CD4-positive, alpha-beta T cell treated with Interferon alpha-2 for 1 hour (primary cell): ENCODE results near the gene NOP14.
"Not testable (repeated sequence)": the region's sequence is repeated elsewhere in the genome, so short reads cannot be mapped to it uniquely, and the experiment has no call there.

Experiments used
- DNase-seq, 2 donors: peaks; one replicate each; pipeline ENCODE4 v3.0.0-alpha.2; 2020 to 2022

NOP14 gene

DNA sequence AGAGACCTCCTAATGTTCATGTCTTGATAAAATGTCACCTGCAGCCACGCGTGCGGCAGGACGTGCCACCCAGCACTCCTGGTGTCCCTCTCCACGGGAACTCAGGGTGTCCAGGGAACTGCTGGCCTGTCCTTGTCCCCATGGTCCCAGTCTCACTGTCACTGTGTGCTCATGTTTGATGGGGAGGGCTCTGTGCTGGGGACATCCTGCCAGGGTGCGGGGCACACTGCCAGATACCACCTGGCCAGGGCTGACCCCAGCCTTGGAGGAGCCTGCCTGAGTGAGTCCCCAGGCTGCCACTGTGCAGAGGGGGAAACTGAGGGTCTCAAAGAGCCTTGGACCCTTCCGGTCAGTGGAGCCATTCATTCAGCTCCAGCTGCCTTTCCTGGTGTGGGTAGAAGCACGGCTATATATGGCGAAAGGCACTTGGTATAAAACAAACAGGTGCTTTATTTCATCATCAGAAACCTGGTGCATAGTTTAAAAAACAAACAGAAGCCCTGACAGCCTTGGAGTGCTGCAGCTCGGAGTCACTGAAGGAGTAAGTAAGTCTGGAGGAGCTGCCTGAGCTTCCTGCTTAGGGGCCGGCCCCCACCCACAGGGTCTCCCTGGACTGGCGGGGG is 33.0 kb downstream of the NOP14 start:
- DNase-seq, result no peak

DNA sequence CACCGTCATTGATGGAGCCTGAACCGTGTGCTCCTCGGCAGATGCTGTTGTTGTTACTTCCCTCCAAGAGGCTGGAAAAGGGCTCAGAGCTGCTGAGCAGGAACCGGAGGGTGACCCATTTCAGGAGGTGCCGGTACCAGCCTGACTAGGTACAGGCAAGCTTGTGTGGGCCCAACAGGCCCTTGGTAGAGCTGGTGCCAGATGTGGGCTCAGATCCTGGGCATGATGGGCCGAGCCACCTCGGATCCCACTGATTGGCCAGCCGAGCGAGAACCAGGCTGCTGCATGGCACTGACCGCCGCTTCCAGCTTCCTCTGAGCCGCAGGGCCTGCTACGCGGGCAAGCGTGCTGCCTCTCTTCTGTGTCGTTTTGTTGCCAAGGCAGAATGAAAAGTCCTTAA is 33.7 kb downstream of the NOP14 start:
- DNase-seq, result no peak

DNA sequence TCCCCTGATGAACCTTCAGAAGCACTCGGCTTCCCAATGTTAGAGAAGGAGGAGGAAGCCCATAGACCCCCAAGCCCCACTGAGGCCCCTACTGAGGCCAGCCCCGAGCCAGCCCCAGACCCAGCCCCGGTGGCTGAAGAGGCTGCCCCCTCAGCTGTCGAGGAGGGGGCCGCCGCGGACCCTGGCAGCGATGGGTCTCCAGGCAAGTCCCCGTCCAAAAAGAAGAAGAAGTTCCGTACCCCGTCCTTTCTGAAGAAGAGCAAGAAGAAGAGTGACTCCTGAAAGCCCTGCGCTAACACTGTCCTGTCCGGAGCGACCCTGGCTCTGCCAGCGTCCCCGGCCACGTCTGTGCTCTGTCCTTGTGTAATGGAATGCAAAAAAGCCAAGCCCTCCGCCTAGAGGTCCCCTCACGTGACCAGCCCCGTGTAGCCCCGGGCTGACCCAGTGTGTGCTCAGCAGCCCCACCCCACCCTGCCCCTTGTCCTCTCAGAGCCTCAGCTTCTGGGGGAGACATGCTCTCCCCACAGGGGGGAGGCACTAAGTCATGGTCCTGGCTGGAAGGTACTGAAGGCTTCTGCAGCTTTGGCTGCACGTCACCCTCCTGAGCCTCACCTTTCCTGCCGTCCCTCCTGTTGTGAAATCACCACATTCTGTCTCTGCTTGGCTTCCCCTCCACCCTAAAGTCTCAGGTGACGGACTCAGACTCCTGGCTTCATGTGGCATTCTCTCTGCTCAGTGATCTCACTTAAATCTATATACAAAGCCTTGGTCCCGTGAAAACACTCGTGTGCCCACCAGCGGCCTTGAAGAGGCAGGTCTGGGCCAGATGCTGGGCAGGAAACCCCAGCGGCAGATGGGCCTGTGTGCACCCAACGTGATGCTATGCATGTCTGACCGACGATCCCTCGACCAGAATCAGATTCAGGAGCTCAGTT is 34.7 kb downstream of the NOP14 start:
- no peak for DNase-seq

DNA sequence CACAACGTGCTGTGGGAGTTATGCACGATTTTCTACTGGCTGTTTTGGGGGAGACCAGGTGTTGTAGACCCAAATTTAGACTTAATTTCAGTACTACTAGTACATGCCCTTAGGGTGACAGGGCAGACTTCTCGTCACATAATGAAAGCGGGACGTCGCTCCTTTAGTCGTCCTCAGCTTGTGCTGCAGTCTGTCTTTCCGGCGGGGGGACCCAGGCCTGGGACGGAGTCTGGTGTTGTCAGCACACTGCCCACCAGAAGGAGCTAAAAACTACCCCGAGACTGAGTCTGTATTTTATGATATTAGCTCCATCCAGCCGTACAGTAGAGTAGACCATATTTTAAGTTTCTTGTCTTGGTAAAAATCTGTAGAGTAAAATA is 35.5 kb downstream of the NOP14 start:
- no peak for DNase-seq

- no peak for DNase-seq
Observed at GRCh38 chr4:2927016-2927695, 36.0 kb downstream of the NOP14 start.

DNA sequence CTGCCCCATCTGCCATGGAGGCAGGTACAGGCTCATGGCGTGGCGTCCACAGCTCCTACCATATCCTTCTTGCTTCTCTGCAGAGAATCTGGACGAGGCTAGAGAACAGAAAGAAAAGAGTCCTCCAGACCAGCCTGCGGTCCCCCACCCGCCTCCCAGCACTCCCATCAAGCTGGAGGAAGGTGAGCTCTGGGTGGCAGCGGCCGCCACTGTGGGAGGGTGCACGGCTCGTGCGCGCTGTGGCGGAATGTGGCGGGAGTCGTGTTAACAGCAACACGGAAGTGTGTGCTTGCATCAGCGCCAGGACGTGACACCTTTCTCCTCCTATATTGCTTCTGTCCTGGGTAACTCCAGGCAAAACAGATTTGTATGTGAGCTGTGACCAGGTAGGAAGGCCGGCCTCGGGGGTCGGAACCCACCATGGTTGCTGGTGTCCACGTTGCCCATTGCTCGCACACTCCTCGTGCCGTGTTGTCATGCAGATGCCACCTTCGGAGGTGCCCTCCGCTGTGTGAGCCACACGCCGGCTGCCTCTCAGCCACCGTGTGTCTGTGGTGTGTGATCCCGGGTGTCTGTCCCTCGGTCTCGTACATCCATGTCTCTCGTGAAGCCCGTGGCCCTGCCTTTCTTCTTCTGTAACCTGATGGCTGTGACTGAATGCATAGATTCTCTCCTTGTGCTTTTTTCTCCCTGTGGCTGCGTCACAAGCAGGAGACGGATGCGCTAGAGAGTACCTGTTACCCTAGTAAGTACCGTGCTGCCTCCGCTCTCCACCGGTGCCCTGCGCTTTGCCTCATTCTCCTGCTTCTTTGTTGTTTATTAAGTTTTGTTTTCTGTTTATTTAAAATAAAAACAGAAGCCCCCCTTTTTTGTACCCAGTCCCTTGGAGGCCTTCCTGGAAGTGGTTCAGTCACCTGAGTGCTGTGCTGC is 37.0 kb downstream of the NOP14 start:
- DNase-seq, result no peak

DNA sequence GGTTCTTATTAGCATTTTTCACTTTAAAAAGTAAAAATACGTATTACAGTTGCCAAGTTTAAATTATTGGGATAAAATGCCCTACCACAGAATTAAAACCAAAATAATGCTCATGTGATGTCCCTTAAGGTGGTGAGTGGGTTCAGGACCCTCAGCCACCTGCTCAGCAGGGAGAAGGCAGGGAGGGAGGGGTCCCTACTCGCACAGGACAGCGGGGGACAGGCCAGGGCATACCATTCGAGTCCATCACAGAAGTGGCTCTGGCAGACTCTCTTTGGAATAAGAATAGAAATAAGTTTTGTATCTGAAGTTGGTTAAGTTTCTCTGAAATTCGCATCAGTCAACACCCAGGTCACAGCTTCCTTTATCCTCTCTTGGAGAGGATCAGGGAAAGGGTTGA is 37.7 kb downstream of the NOP14 start:
- DNase-seq, result no peak

DNA sequence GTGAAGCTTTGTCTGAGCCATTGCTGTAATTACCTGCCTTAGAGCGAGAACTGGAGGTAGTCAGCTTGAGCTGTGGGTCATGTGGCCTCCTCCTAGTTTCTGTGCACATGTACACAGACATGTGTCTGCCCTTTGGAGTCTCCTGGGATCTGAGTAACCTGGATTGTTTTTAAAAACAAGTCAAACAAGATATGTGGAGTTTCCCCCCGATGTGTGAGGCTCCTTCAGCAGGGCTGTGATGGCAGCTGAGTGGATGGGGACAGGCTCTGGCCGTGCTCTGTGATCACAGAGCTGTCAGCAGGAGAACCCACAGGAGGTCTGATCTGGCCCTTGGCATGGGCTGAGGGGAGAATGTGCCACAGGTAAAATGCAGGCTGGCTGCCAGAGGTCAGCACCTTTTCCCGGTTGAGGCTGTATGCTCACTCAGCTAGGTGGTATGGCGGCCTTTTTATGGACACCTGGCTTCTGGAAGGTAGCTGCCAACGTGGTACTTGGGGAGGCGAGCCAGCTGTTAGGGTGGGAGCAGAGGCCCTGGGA is 38.4 kb downstream of the NOP14 start:
- no peak for DNase-seq

DNA sequence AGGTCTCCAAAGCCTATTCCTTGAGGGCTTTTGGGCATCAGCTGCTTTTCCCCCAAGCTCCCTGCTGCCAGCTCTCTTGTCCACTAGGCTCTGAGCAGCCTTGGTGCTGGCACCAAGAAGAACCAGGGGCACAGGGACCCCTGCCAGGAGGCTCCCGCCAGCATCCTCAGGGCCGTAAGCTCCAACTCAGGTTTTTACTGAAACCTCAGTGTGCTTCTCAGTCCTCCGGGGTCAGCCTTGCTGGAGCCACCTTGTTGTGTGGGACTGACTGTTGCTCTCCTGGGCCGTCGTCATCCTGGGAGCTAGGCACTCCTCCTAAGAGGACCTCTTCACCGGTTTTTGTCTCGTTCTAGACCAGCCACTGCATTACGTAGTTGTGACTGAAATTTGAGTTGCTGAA is 38.9 kb downstream of the NOP14 start:
- DNase-seq, result no peak

DNA sequence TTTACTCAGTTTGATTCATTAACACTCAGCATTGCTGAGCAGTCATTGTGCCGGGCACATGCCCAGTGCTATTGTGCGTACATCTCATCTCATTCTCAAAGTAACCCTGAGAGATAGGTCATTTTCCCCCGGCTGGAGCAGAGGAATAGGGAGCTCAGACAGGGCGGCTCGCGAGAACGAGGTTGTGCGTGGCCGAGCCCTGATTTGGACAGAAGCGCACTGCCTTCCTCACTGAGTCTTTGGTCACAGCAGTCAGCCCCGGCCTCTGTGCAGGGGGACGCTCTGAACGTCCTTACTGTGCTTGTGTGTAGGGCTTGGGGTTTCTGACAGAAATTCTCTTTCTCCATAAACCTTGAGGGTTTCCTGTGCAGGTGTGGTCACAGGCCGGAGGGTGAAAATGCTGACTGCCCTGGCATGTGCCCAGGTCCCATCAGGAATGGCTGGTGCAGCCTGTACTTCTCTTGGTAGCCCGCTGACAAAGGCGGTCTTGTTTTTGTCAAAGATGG is 39.5 kb downstream of the NOP14 start:
- DNase-seq, result no peak

GRCh38 chr4:2923141-2923551 is 40.1 kb downstream of the NOP14 start:
- peak in 1 of 2 donors; percentile 23 for DNase-seq

DNA sequence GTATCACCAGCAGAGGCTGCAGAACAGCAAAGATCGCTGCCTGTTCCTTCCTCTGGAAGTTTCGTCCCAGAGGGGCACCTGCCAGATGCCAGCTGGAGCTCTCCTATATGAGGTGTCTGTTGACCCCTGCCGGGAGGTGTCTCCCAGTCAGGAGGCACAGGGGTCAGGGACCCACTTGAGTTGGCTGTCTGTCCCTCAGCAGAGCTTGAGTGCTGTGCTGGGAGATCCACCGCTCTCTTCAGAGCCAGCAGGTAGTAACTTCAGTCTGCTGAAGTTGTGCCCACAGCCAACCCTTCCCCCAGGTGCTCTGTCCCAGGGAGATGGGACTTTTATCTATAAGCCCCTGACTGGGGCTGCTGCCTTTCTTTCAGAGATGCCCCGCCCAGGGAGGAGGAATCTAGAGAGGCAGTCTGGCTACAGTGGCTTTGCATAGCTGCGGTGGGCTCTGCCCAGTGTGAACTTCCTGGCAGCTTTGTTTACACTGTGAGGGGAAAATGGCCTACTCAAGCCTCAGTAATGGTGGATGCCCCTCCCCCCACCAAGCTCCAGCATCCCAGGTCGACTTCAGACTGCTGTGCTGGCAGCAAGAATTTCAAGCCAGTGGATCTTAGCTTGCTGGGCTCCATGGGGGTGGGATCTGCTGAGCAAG is 40.6 kb downstream of the NOP14 start:
- peak; percentile 38 to 58 for DNase-seq

DNA sequence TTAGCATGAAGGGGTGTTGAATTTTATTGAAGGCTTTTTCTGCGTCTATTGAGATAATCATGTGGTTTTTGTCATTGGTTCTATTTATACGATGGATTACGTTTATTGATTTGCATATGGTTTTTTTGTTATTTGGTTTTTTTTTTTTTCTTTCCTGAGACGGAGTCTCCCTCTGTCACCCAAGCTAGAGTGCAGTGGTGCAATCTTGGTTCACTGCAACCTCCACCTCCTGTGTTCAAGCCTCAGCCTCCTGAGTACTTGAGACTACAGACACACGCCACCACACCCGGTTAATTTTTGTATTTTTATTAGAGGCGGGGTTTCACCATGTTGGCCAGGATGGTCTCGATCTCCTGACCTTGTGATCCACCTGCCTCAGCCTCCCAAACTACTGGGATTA is 44.5 kb downstream of the NOP14 start:
- DNase-seq, result not testable (repeated sequence)

DNA sequence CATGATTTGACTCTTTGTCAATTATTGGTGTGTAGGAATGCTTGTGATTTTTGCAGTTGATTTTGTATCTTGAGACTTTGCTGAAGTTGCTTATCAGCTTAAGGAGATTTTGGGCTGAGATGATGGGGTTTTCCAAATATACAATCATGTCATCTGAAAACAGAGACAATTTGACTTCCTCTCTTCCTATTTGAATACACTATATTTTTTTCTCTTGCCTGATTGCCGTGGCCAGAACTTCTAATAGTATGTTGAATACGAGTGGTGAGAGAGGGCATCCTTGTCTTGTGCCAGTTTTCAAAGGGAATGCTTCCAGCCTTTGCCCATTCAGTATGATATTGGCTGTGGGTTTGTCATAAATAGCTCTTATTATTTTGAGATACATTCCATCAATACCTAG is 44.9 kb downstream of the NOP14 start:
- not testable (repeated sequence) for DNase-seq

- not testable (repeated sequence) for DNase-seq
Observed at GRCh38 chr4:2916696-2917095, 46.5 kb downstream of the NOP14 start.

DNA sequence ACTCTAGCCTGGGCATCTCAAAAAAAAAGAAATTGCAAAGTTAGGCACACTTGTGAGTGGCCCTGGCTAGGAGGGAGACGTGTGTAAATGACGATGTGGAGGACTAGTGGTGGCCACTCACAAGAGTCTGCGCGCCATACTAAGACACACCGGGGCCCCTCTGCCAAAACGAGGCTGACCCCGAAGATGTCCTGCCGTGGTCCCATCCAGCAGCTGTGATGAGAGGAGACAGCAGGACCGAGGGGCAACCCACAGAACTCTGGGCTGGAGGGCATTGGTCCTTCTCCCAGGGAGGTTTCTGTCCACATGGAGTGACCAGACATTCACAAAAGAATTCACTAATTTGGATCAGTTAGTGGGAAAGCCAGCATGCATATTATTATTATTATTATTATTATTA is 47.4 kb downstream of the NOP14 start:
- no peak for DNase-seq

DNA sequence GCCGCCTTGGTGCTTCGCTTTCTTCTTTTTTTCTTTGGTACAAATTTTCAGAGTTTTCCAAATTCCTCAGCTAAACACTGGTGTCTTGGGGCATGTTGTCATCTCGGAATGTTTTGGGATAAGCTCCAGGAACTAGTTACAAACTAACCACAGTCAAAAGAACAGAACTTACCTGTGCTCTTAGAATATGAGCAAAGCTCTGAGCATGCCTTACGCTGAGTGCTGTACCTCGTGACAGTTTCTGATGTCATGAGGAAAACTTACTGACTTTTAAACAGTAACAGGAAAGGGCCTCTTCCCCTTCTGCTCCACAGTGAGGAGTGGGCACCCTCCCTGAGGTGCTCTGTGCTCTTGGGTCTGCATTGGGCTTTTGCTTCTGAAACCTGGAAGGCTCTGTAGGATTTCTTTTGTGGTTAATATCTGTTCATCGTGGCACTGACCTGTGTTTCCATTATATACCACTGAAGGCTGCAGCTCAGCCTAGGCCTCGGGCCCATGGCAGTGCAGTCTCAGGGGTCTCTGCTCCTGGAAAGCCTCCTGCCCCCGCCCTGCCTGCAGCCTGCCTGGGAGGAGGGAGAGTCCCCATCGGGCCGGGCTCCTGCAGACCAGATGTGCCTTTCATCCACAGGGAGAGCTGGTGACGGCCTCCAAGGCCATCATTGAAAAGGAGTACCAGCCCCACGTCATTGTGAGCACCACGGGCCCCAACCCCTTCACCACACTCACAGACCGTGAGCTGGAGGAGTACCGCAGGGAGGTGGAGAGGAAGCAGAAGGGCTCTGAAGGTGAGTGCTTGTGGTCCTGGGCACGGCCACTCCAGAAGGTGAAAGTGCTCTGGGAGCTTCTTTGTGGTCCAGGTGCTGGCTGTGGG is 48.7 kb downstream of the NOP14 start:
- DNase-seq, result no peak

DNA sequence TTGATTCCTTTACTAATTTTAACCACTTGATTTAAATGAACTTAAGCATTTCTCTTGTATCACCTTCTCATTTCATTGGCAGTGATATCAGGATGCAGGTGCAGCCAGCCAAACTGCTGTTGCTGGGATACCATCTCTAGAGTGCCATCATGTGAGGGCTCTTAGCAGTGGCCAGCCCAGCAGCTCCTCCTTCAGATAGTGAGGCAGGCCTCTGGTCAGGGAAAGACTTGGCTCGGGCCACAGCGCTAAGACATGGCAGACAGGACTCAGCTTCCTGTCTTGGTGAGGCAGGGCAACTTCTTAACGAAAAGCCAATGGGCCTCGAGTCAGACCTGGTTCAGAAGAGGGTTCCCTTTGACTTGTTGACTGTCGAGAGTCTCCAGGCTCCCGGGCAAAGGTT is 50.0 kb downstream of the NOP14 start:
- no peak for DNase-seq

GRCh38 chr4:2911868-2912267 is 51.3 kb downstream of the NOP14 start:
- DNase-seq, result no peak

GRCh38 chr4:2910409-2910808 is 52.8 kb downstream of the NOP14 start:
- DNase-seq, result no peak

- DNase-seq, result no peak
Observed at GRCh38 chr4:2909583-2909982, 53.6 kb downstream of the NOP14 start.
